Measurements from ENCODE around the gene CACNB4.
A peak's percentile ranks its signal among the peaks of the same experiment; 100 is the strongest.
"Not testable (repeated sequence)": the region's sequence is repeated elsewhere in the genome, so short reads cannot be mapped to it uniquely, and the experiment has no call there.

Gene CACNB4

GRCh38 chr2:152019732-152020131 lies 79.1 kb downstream of the CACNB4 start:
- DNase-seq (ENCODE audit: low spot score), result no peak

- no peak for DNase-seq (ENCODE audit: low spot score)
These were observed 82.4 kb downstream of the CACNB4 start for GRCh38 chr2:152016181-152017120.

GRCh38 chr2:152015552-152015951 lies 83.3 kb downstream of the CACNB4 start:
- DNase-seq (ENCODE audit: low spot score), result no peak

- no peak for DNase-seq (ENCODE audit: low spot score)
These were observed 86.1 kb downstream of the CACNB4 start for GRCh38 chr2:152012697-152013096.

- DNase-seq (ENCODE audit: low spot score), result no peak
These were observed 87.1 kb downstream of the CACNB4 start for GRCh38 chr2:152011724-152012123.

GRCh38 chr2:152005607-152006006 lies 93.2 kb downstream of the CACNB4 start:
- DNase-seq (ENCODE audit: low spot score), result no peak

GRCh38 chr2:152003283-152003682 lies 95.6 kb downstream of the CACNB4 start:
- not testable (repeated sequence) for DNase-seq (ENCODE audit: low spot score)

- peak; percentile 52 for DNase-seq (ENCODE audit: low spot score)
These were observed 99.8 kb downstream of the CACNB4 start for GRCh38 chr2:151999053-151999452.

- no peak for DNase-seq (ENCODE audit: low spot score)
These were observed 102.4 kb downstream of the CACNB4 start for GRCh38 chr2:151996243-151997003.

- DNase-seq (ENCODE audit: low spot score), result no peak
These were observed 103.7 kb downstream of the CACNB4 start for GRCh38 chr2:151995161-151995557.

- DNase-seq (ENCODE audit: low spot score), result not testable (repeated sequence)
These were observed 104.7 kb downstream of the CACNB4 start for GRCh38 chr2:151994178-151994577.

GRCh38 chr2:151991010-151991409 lies 107.8 kb downstream of the CACNB4 start:
- DNase-seq (ENCODE audit: low spot score), result no peak

- no peak for DNase-seq (ENCODE audit: low spot score)
These were observed 109.5 kb downstream of the CACNB4 start for GRCh38 chr2:151989378-151989777.

- no peak for DNase-seq (ENCODE audit: low spot score)
These were observed 111.4 kb downstream of the CACNB4 start for GRCh38 chr2:151987484-151987883.

GRCh38 chr2:151984424-151985083 lies 114.3 kb downstream of the CACNB4 start:
- DNase-seq (ENCODE audit: low spot score), result peak; percentile 4

GRCh38 chr2:151983221-151983620 lies 115.6 kb downstream of the CACNB4 start:
- no peak for DNase-seq (ENCODE audit: low spot score)

GRCh38 chr2:151981886-151982285 lies 117.0 kb downstream of the CACNB4 start:
- no peak for DNase-seq (ENCODE audit: low spot score)

GRCh38 chr2:151979694-151980093 lies 119.2 kb downstream of the CACNB4 start:
- DNase-seq (ENCODE audit: low spot score), result no peak

- no peak for DNase-seq (ENCODE audit: low spot score)
These were observed 120.1 kb downstream of the CACNB4 start for GRCh38 chr2:151978709-151979108.

- no peak for DNase-seq (ENCODE audit: low spot score)
These were observed 121.2 kb downstream of the CACNB4 start for GRCh38 chr2:151977631-151978030.

GRCh38 chr2:151976945-151977353 lies 121.9 kb downstream of the CACNB4 start:
- DNase-seq (ENCODE audit: low spot score), result peak; percentile 57

Measured in activated CD4-positive, alpha-beta T cell treated with anti-CD3 and anti-CD28 coated beads, Interleukin-2, Interleukin-4, amounts not matched to agents 100 ng/mL and 50 ng/mL, durations not matched to agents 16 hours and 8 hours (primary cell).